ENCODE data around the gene UBE2F.
A peak's percentile ranks its signal among the peaks of the same experiment; 100 is the strongest.
"Not testable (repeated sequence)": the region's sequence is repeated elsewhere in the genome, so short reads cannot be mapped to it uniquely, and the experiment has no call there.

The UBE2F gene

DNA sequence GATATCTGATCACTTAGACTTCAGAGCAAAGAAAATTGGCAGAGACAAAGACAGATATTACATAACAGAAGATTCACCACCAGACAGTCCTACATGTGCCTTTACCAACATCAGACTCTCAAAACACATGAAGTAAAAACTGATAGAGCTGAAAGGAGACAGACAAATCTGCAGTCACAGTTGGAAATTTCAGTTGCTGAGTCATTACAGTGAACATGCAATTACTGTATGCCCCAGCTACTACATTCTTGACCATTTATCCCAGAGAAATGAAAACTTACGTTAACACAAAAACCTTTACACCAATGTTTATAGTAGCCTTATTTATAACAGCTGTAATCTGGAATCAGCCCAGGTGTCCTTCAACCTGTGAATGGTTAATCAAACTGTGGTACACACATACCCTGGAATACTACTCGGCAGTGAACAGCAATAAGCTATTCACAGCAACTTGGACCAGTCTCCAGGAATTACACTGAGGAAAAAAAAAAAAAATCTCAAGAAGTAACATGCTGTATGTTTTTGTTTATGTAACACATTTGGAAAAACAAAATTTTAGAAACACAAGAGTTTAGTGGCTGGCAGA is 86.5 kb downstream of the UBE2F start:
- ATAC-seq, result no peak; the same call in 2 of the 3 replicates
- TF ChIP-seq OSR1 (CRISPR knock-in tag; IDR thresholded peaks at IDR 0.05) (no peak), RARB (CRISPR knock-in tag; IDR thresholded peaks at IDR 0.05) (no peak), ZNF8 (CRISPR knock-in tag; IDR thresholded peaks at IDR 0.05) (peak; percentile 93)

DNA sequence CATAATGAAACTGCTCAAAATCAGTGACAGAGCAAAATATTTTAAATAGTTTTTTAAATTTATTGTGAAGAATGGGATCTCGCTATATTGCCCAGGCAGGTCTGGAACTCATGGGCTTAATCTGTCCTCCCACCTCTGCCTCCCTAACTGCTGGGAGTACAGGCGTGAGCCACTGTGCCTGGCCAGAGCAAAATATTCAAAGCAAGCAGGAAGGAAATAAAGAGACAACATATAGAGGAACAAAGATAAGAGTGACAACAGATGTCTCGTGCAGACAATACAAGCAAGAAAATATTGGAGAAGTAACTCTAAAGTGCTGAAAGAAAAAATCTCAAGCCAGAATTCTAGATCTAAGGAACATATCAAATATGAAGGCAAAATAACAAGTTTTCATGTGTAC is 89.0 kb downstream of the UBE2F start:
- TF ChIP-seq, protein P1, sequence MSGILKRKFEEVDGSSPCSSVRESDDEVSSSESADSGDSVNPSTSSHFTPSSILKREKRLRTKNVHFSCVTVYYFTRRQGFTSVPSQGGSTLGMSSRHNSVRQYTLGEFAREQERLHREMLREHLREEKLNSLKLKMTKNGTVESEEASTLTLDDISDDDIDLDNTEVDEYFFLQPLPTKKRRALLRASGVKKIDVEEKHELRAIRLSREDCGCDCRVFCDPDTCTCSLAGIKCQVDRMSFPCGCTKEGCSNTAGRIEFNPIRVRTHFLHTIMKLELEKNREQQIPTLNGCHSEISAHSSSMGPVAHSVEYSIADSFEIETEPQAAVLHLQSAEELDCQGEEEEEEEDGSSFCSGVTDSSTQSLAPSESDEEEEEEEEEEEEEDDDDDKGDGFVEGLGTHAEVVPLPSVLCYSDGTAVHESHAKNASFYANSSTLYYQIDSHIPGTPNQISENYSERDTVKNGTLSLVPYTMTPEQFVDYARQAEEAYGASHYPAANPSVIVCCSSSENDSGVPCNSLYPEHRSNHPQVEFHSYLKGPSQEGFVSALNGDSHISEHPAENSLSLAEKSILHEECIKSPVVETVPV (CRISPR knock-in tag; IDR thresholded peaks at IDR 0.05), result no peak
- no peak for TF ChIP-seq ZFP30 (CRISPR knock-in tag; IDR thresholded peaks at IDR 0.05)
- TF ChIP-seq ZNF8 (CRISPR knock-in tag; IDR thresholded peaks at IDR 0.05), result no peak
- no peak for ATAC-seq

DNA sequence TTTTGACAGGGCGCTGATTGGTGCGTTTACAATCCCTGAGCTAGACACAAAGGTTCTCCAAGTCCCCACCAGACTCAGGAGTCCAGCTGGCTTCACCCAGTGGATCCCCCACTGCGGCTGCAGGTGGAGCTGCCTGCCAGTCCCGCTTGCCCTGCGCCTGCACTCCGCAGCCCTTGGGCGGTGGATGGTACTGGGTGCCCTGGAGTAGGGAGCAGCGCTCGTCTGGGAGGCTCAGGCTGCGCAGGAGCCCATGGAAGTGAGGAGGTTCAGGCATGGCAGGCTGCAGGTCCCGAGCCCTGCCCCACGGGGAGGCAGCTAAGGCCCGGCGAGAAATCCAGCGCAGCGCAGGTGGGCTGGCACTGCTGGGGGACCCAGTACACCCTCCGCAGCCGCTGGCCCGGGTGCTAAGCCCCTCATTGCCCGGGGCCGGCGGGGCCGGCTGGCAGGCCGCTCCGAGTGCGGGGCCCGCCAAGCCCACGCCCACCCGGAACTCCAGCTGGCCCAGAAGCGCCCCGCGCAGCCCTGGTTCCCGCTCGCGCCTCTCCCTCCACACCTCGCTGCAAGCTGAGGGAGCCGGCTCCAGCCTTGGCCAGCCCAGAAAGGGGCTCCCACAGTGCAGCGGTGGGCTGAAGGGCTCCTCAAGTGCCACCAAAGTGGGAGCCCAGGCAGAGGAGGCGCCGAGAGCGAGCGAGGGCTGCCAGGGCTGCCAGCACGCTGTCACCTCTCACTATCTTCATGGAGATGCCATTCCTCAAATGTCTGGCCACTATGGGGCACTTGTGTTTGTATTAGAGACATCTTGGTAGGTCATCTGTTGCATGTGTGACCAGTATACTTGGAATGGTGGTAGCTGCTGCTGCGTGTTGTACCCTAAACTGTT is 91.1 kb downstream of the UBE2F start:
- ATAC-seq, result not testable (repeated sequence)

DNA sequence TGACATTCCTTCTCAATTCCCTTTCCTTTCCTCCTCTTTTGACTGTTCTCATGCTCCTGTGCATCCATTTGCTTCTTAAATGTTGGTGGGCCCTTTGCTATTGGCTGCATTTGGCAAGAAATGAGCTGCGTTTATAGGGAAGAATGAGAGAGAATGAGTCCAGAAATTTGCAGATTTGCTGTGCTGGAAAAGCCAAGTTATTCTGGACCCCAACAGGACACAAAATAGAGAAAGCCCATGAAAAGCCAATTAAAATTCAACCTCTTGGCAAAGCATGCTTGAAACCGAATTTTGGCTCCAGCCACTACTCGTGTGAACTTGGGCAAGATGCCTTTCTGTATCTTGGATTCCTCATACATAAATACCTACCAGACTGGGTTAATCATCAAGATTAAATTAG is 92.7 kb downstream of the UBE2F start:
- no peak for ATAC-seq
- no peak for TF ChIP-seq CSDC2 (CRISPR knock-in tag; IDR thresholded peaks at IDR 0.05)
- TF ChIP-seq ESRRG (CRISPR knock-in tag; IDR thresholded peaks at IDR 0.05), result no peak
- TF ChIP-seq TOX (CRISPR knock-in tag; IDR thresholded peaks at IDR 0.05; ENCODE audit: borderline replicate concordance), result no peak
- TF ChIP-seq, protein P2, sequence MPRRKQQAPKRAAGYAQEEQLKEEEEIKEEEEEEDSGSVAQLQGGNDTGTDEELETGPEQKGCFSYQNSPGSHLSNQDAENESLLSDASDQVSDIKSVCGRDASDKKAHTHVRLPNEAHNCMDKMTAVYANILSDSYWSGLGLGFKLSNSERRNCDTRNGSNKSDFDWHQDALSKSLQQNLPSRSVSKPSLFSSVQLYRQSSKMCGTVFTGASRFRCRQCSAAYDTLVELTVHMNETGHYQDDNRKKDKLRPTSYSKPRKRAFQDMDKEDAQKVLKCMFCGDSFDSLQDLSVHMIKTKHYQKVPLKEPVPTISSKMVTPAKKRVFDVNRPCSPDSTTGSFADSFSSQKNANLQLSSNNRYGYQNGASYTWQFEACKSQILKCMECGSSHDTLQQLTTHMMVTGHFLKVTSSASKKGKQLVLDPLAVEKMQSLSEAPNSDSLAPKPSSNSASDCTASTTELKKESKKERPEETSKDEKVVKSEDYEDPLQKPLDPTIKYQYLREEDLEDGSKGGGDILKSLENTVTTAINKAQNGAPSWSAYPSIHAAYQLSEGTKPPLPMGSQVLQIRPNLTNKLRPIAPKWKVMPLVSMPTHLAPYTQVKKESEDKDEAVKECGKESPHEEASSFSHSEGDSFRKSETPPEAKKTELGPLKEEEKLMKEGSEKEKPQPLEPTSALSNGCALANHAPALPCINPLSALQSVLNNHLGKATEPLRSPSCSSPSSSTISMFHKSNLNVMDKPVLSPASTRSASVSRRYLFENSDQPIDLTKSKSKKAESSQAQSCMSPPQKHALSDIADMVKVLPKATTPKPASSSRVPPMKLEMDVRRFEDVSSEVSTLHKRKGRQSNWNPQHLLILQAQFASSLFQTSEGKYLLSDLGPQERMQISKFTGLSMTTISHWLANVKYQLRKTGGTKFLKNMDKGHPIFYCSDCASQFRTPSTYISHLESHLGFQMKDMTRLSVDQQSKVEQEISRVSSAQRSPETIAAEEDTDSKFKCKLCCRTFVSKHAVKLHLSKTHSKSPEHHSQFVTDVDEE (CRISPR knock-in tag; IDR thresholded peaks at IDR 0.05), result no peak
- TF ChIP-seq PPARA (CRISPR knock-in tag; IDR thresholded peaks at IDR 0.05; ENCODE audit: borderline replicate concordance), result no peak
- TF ChIP-seq ZC3H10 (CRISPR knock-in tag; IDR thresholded peaks at IDR 0.05), result no peak
- no peak for TF ChIP-seq ARNTL (CRISPR knock-in tag; IDR thresholded peaks at IDR 0.05; ENCODE audit: borderline replicate concordance, low read depth)
- TF ChIP-seq, protein P3, sequence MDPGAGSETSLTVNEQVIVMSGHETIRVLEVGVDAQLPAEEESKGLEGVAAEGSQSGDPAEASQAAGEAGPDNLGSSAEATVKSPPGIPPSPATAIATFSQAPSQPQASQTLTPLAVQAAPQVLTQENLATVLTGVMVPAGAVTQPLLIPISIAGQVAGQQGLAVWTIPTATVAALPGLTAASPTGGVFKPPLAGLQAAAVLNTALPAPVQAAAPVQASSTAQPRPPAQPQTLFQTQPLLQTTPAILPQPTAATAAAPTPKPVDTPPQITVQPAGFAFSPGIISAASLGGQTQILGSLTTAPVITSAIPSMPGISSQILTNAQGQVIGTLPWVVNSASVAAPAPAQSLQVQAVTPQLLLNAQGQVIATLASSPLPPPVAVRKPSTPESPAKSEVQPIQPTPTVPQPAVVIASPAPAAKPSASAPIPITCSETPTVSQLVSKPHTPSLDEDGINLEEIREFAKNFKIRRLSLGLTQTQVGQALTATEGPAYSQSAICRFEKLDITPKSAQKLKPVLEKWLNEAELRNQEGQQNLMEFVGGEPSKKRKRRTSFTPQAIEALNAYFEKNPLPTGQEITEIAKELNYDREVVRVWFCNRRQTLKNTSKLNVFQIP (CRISPR knock-in tag; IDR thresholded peaks at IDR 0.05; ENCODE audit: borderline replicate concordance, low read depth), result no peak
- no peak for TF ChIP-seq RARB (CRISPR knock-in tag; IDR thresholded peaks at IDR 0.05)
- TF ChIP-seq, protein P1 (CRISPR knock-in tag; IDR thresholded peaks at IDR 0.05), result no peak
- TF ChIP-seq ZFP3 (CRISPR knock-in tag; IDR thresholded peaks at IDR 0.05), result no peak

- TF ChIP-seq, protein P1 (CRISPR knock-in tag; IDR thresholded peaks at IDR 0.05), result no peak
- 0 out of 2 replicates have a peak, but pooled peaks have one; percentile 32 for TF ChIP-seq ZNF70 (CRISPR knock-in tag; IDR thresholded peaks at IDR 0.05)
- no peak for ATAC-seq
These were observed 93.3 kb downstream of the UBE2F start for GRCh38 chr2:238060096-238060541.
